Pulmonary artery endothelial cell (primary cell): ENCODE data around the gene OR1S1. TPM values are rescaled to one million over a fixed set of nuclear protein-coding genes. Genes with fewer than 3 reads are reported as not detected.

Experiments
- total RNA-seq: library from RNA; depleted of rRNA; stranded (reverse); fragments of >200 nt; gene quantifications from 2 replicates; pipeline ENCODE4 v1.2.3, GENCODE V29; 2014

Gene OR1S1
- total RNA-seq, 1 donor from 2014 or later = not detected

Other genes with a start within 250 kb of the OR1S1 start
- not detected in 2 replicates for gene OR9Q1, start 188.8 kb upstream of the OR1S1 start, total RNA-seq
- gene OR6Q1, start 181.8 kb upstream of the OR1S1 start, total RNA-seq = not detected in 2 replicates
- not detected in 2 replicates for gene OR9I1, start 87.2 kb upstream of the OR1S1 start, total RNA-seq
- gene OR9Q2, start 23.6 kb upstream of the OR1S1 start, total RNA-seq = not detected in 2 replicates
- gene OR1S2, start 8.6 kb upstream of the OR1S1 start, total RNA-seq = not detected in 2 replicates
- gene OR10Q1, start 16.2 kb downstream of the OR1S1 start, total RNA-seq = not detected in 2 replicates
- not detected in 2 replicates for gene OR10W1, start 55.5 kb downstream of the OR1S1 start, total RNA-seq
- not detected in 2 replicates for gene OR5B17, start 146.3 kb downstream of the OR1S1 start, total RNA-seq
- gene OR5B3, start 194.2 kb downstream of the OR1S1 start, total RNA-seq = not detected in 2 replicates
- gene OR5B2, start 215.4 kb downstream of the OR1S1 start, total RNA-seq = not detected in 2 replicates
- not detected in 2 replicates for gene OR5B12, start 229.5 kb downstream of the OR1S1 start, total RNA-seq